Progenitor cell of endocrine pancreas (in vitro differentiated cells): ENCODE measurements around the gene GRHL1. TPM values are rescaled to one million over a fixed set of nuclear protein-coding genes. Genes with fewer than 3 reads are reported as not detected.

Experiments used
- DNase-seq: peaks from one replicate; pipeline ENCODE4 v3.0.0; 2021; ENCODE audit warnings: low spot score; ENCODE audit not compliant: unreplicated experiment
- H3K27ac Mint-ChIP-seq: 2 replicates; pipeline ENCODE4 v1.8.0; 2021; ENCODE audit warnings: mild to moderate bottlenecking, moderate library complexity, mixed read lengths
- H3K27me3 Mint-ChIP-seq: 2 replicates; pipeline ENCODE4 v1.8.0; 2021; ENCODE audit warnings: mixed read lengths
- H3K36me3 Mint-ChIP-seq: 2 replicates; pipeline ENCODE4 v1.8.0; 2022; ENCODE audit warnings: mixed read lengths; ENCODE audit not compliant: insufficient read depth
- H3K4me1 Mint-ChIP-seq: 2 replicates; pipeline ENCODE4 v1.8.0; 2021; ENCODE audit warnings: low read depth, mixed read lengths
- H3K4me3 Mint-ChIP-seq: 2 replicates; pipeline ENCODE4 v1.8.0; 2021; ENCODE audit warnings: low read depth, mild to moderate bottlenecking, moderate library complexity, mixed read lengths
- H3K9me3 Mint-ChIP-seq: 2 replicates; pipeline ENCODE4 v1.8.0; 2021; ENCODE audit warnings: low read depth, mixed read lengths
- CTCF ChIP-seq: fragments of 200-600 bp; sonication (generic); IDR thresholded peaks from one replicate; pipeline ENCODE4 v1.5.0; 2021; ENCODE audit warnings: antibody characterized with exemption, mild to moderate bottlenecking; ENCODE audit not compliant: unreplicated experiment
- total RNA-seq: library from RNA; stranded (reverse); gene quantifications from 2 replicates; pipeline ENCODE4 v1.2.1, GENCODE V29; 2021

The GRHL1 gene
- total RNA-seq, 1 donor from 2014 or later, result 13.4 TPM

GRCh38 chr2:9983401-9984216, 32.1 kb downstream of the GRHL1 start:
- TF ChIP-seq CTCF, result no peak
- no peak overlapping the region for H3K4me3 Mint-ChIP-seq
- H3K4me1 Mint-ChIP-seq, result no peaks in the 10 kb centered on the region
- H3K9me3 Mint-ChIP-seq, result no peaks in the 10 kb centered on the region
- no peak for DNase-seq
- H3K27ac Mint-ChIP-seq, result no peak overlapping the region
- H3K36me3 Mint-ChIP-seq, result peaks cover 3% of the 10 kb centered on the region
- H3K27me3 Mint-ChIP-seq, result no peaks in the 10 kb centered on the region

DNA sequence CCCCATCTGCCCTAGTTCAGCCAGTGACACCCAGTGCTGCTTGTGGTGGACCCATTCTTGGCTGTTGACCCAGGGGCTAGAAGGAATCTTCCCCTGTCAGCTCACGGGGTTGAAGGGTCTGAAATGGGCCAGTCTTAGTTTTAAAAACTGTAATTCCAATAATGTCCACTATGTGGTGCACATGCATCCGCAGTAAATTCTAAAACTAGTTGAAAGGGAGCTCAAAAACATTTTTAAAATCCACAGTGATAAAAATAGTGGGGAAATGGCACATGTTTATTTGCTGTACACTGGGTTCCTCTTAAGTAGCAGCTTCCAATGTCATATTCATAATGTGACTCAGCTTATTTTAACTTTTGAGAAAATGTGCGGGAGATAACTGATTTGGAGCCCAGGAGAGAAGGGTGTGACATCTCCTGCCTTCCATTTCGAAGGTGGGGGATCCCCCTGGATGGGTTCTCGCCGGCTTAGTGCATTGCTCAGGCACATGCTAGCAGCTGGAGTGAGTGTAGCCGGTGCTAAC, 32.8 kb downstream of the GRHL1 start:
- H3K27me3 Mint-ChIP-seq, result no peaks in the 10 kb centered on the region
- H3K27ac Mint-ChIP-seq, result no peak overlapping the region
- peak; percentile 73 for TF ChIP-seq CTCF
- H3K9me3 Mint-ChIP-seq, result no peaks in the 10 kb centered on the region
- H3K4me1 Mint-ChIP-seq, result no peaks in the 10 kb centered on the region
- no peak overlapping the region for H3K4me3 Mint-ChIP-seq
- H3K36me3 Mint-ChIP-seq, result peaks cover 5% of the 10 kb centered on the region
- DNase-seq, result no peak

GRCh38 chr2:9984871-9985480, 33.5 kb downstream of the GRHL1 start:
- Mint-ChIP-seq H3K9me3 (no peaks in the 10 kb centered on the region), H3K27ac (no peak overlapping the region), H3K27me3 (no peaks in the 10 kb centered on the region), H3K4me1 (no peaks in the 10 kb centered on the region), H3K36me3 (peaks cover 5% of the 10 kb centered on the region), H3K4me3 (no peak overlapping the region)
- no peak for DNase-seq
- no peak for TF ChIP-seq CTCF

GRCh38 chr2:9985531-9986328, 34.2 kb downstream of the GRHL1 start:
- Mint-ChIP-seq H3K27ac (no peak overlapping the region), H3K4me1 (no peaks in the 10 kb centered on the region), H3K36me3 (peaks cover 4% of the 10 kb centered on the region), H3K27me3 (no peaks in the 10 kb centered on the region), H3K4me3 (no peak overlapping the region), H3K9me3 (no peaks in the 10 kb centered on the region)
- DNase-seq, result no peak
- no peak for TF ChIP-seq CTCF

- Mint-ChIP-seq H3K27me3 (no peaks in the 10 kb centered on the region), H3K36me3 (peaks cover 8% of the 10 kb centered on the region), H3K4me1 (no peaks in the 10 kb centered on the region), H3K27ac (no peak overlapping the region), H3K4me3 (no peak overlapping the region), H3K9me3 (no peaks in the 10 kb centered on the region)
- DNase-seq, result no peak
- TF ChIP-seq CTCF, result no peak
These were observed 36.8 kb downstream of the GRHL1 start for GRCh38 chr2:9988320-9988719.
